Adrenal gland (tissue), 12 donors: ENCODE data around the gene MED27. TPM values are rescaled to one million over a fixed set of nuclear protein-coding genes. Genes with fewer than 3 reads are reported as not detected.

Experiments used
- DNase-seq, 7 donors: peaks; one replicate each; pipeline ENCODE4 v3.0.0-alpha.2; 2019 to 2020
- H3K27ac ChIP-seq, 5 donors: fragments of 200-600 bp; sonication (generic) in 4 of 5; 1 replicate in 3 of 5; 2 replicates in 2 of 5; pipeline versions ENCODE4 v1.5.1 to v1.8.0; 2016 to 2020; ENCODE audit warnings: mild to moderate bottlenecking in 1 of 5
- H3K27me3 ChIP-seq: fragments of 200-600 bp; 2 replicates; pipeline ENCODE4 v1.8.0; 2021
- H3K36me3 ChIP-seq, 2 donors: fragments of 200-600 bp; replicated peaks in 1 of 2; 1 replicate in 1 of 2; 2 replicates in 1 of 2; pipeline versions ENCODE4 v1.5.1 to v1.8.0; 2018 to 2022
- H3K4me1 ChIP-seq, 2 donors: fragments of 200-600 bp; replicated peaks in 1 of 2; 1 replicate in 1 of 2; 2 replicates in 1 of 2; pipeline versions ENCODE4 v1.5.1 to v1.8.0; 2018 to 2021
- H3K4me3 ChIP-seq, 4 donors: fragments of 200-600 bp; sonication (generic) in 3 of 4; one replicate each; pipeline ENCODE4 v1.5.1; 2016 to 2018
- H3K9me3 ChIP-seq, 3 donors: fragments of 200-600 bp; sonication (generic) in 1 of 3; replicated peaks in 1 of 3; 1 replicate in 2 of 3; 2 replicates in 1 of 3; pipeline versions ENCODE4 v1.5.1 to v1.8.0; 2016 to 2021
- POLR2A ChIP-seq, 2 donors: fragments of 450-650 bp; IDR thresholded peaks; one replicate each; pipeline ENCODE4 v1.6.1; 2017; ENCODE audit warnings: antibody characterized with exemption in 2 of 2, mild to moderate bottlenecking in 2 of 2, moderate library complexity in 1 of 2
- WGBS, 4 donors: extraction: QIAGEN DNeasy Blood & Tissue Kit in 2 of 4; methylation state at CpG; one replicate each; pipeline versions ENCODE4 v1.1.5 to v1.1.7; 2013 to 2017; 5-methylcytosine and 5-hydroxymethylcytosine counted together
- intact Hi-C, 2 donors: fragments of 100-400 bp; cut with DNase I; formaldehyde crosslinking; loops; one replicate each; pipeline versions ENCODE4 v1.14.1 to v1.15.0; 2022 to 2023
- polyA plus RNA-seq, 3 donors: library from polyadenylated mRNA; stranded (reverse); fragments of 200-250 nt in 2 of 3; fragments of 350-450 nt in 1 of 3; fragmentation: Illumina TruSeq in 1 of 3; extraction: RNeasy Lipid Tissue Mini Kit (QIAGEN cat#74804) in 1 of 3; gene quantifications; one replicate each; pipeline ENCODE4 v1.2.3, GENCODE V29; 2013 to 2014
- total RNA-seq, 9 donors: library from RNA; depleted of rRNA in 4 of 9; stranded (reverse); fragments of >200 nt in 4 of 9; fragments of 120-200 nt in 1 of 9; fragmentation: NEBNext Ultra II Directional in 1 of 9; extraction: Animal tissue kit (Norgen Biotek cat#: 25700) in 1 of 9; gene quantifications; one replicate each; pipeline versions ENCODE4 v1.1.0 to v1.2.4, GENCODE V29; 2013 to 2023
- TF ChIP-seq, protein P1 (sequence below), 6 experiments: fragments of 450-650 bp in 4 of 6; fragments of 200-600 bp in 2 of 6; sonication (generic) in 1 of 6; IDR thresholded peaks; 1 replicate in 5 of 6; 2 replicates in 1 of 6; pipeline versions ENCODE4 v1.5.1 to v1.8.0; 2016 to 2021; ENCODE audit warnings: antibody characterized with exemption in 6 of 6, mild to moderate bottlenecking in 2 of 6, moderate library complexity in 1 of 6
- donor health status: healthy with polysubstance abuse.
- donor health status: Bipolar disorder and iron deficiency.
- donor health status: DM: yes; HTN: yes; CAD: no.
- donor health status: DM: no; HTN: no; CAD: no.
- donor health status: DM: no; HTN: no; CAD: no.
- donor health status: DM: yes; HTN: yes; CAD: no.

The MED27 gene
- total and polyA plus RNA-seq, 12 donors: 12.2 to 37.4 (median 15.9) TPM

DNA sequence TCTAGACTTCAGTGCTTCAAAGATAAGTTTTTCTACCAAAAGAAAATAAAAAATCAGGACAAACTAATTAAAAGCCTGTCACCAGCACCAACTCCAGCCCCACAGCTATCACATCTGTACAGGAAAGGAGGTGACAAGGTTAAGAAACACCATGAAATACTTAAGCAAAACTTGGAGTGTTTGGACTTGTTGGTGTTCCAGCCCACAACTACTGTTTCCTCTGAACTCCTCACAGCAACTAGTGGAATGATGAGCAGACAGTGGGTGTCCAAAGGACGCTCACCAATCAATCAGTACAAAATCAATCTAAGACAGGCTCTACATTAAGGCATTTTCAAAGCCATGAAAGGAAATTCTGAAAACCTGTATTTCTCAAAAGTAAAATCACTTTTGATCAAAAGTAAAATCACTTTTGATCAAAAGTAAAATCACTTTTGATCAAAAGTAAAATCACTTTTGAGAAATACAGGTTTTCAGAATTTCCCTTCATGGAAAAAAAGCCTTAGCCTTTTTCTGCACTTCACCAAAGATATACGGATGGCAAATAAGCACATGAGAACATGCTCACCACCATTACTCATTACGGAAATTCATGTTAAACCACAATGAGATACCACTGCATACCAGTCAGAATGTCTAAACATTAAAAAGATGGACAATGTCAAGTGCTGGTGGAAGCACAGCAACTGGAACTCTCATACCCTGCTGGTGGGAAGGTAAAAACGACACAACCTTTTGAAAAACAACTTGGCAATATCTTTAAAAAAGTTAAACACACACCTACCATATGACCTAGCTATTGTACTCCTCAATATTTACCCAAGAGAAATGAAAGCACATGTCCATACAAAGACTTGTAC, 79.7 kb downstream of the MED27 start:
- H3K9me3 ChIP-seq: no peaks in the 10 kb centered on the region
- peaks cover 12 to 32% of the 10 kb centered on the region in 2 donors for H3K4me1 ChIP-seq
- H3K36me3 ChIP-seq: no peaks in the 10 kb centered on the region
- no peak overlapping the region for H3K27ac ChIP-seq
- no peak for DNase-seq
- no peaks in the 10 kb centered on the region for H3K27me3 ChIP-seq
- intact Hi-C loops: no loop called here
- H3K4me3 ChIP-seq: no peak overlapping the region
- TF ChIP-seq POLR2A (IDR thresholded peaks at IDR 0.05): no peak
- TF ChIP-seq, protein P1, sequence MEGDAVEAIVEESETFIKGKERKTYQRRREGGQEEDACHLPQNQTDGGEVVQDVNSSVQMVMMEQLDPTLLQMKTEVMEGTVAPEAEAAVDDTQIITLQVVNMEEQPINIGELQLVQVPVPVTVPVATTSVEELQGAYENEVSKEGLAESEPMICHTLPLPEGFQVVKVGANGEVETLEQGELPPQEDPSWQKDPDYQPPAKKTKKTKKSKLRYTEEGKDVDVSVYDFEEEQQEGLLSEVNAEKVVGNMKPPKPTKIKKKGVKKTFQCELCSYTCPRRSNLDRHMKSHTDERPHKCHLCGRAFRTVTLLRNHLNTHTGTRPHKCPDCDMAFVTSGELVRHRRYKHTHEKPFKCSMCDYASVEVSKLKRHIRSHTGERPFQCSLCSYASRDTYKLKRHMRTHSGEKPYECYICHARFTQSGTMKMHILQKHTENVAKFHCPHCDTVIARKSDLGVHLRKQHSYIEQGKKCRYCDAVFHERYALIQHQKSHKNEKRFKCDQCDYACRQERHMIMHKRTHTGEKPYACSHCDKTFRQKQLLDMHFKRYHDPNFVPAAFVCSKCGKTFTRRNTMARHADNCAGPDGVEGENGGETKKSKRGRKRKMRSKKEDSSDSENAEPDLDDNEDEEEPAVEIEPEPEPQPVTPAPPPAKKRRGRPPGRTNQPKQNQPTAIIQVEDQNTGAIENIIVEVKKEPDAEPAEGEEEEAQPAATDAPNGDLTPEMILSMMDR (IDR thresholded peaks at IDR 0.05): no peak
- WGBS, 4 donors: 88 to 95% (median 93%) methylated on average over 4 of the region's 4 CpGs

DNA sequence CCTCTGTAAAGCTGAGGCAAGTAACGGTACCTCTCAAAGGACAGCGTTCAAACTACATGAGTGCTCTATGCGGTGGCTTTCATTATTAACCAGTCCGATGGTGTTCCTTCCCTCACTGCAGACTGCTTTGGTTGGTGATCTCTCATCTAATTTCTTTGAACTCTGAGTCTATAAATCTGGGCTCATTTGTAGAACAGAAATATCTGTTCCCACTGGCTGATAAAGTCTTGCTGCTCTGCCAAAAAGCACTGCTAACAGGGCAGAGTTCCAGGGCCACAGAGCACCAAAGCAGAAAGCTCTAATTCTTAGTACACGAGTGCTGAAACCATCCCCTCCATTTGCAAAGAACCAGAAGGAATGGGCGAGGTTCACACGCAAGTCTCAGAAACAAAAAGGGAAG, 81.9 kb downstream of the MED27 start:
- Histone ChIP-seq H3K36me3 (no peaks in the 10 kb centered on the region), H3K27ac (no peak overlapping the region), H3K4me3 (peak overlapping the region in 1 of 4 donors; percentile 12), H3K4me1 (peaks cover 12 to 32% of the 10 kb centered on the region in 2 donors), H3K27me3 (no peaks in the 10 kb centered on the region), H3K9me3 (no peaks in the 10 kb centered on the region)
- WGBS, 4 donors: 25 to 37% (median 33%) methylated on average over 7 of the region's 7 CpGs
- TF ChIP-seq, protein P1 (IDR thresholded peaks at IDR 0.05): no peak
- no peak for TF ChIP-seq POLR2A (IDR thresholded peaks at IDR 0.05)
- peak; percentile 55 to 86 (median 74) for DNase-seq
- intact Hi-C loops: no loop called here

DNA sequence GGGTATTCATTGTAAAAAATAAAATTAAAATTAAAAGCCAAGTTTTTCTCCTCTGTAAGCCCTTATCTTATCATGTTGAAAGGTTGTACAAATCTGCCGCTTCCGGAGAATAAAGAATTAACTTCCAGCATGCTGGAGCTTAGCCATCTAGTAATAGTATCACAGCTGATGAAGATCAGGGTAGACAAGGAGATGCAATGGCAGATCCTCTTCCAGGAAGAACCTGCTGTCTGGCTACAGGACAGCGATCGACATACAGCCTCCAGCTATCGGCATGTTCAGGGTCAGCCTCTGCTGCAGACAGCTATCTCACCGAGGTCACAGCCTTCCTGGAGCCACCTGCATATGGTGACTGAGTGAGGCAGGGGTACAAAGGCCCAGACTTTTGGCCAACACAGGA, 82.6 kb downstream of the MED27 start:
- no peak for TF ChIP-seq POLR2A (IDR thresholded peaks at IDR 0.05)
- TF ChIP-seq, protein P1 (IDR thresholded peaks at IDR 0.05): no peak
- Histone ChIP-seq H3K27me3 (no peaks in the 10 kb centered on the region), H3K27ac (no peak overlapping the region), H3K36me3 (no peaks in the 10 kb centered on the region), H3K4me1 (peaks cover 12 to 32% of the 10 kb centered on the region in 2 donors), H3K4me3 (peak overlapping the region in 1 of 4 donors; percentile 12), H3K9me3 (no peaks in the 10 kb centered on the region)
- intact Hi-C loops: no loop called here
- 27 to 50% (median 38%) methylated on average over 6 of the region's 6 CpGs for WGBS, 4 donors
- peak in 3 of 7 donors; percentile 6 to 19 (median 12) for DNase-seq

DNA sequence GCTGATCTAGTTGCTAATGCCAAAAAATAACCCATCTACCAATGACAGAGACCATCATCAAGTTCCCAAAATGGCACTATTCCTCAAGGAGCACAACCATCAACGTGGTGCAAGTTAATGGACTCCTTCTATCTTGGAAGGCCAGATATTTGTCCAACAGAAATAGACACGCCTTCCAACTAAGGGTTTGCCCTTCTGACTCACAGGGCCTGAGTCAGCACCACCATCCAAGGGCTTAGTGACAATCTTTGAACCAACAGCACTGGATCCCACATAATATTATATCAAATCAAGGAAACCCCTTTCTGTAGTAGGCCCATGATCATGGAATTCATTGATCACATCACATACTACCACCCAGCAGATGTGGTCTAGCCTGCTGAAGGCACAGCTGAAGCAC, 84.3 kb downstream of the MED27 start:
- DNase-seq: peak in 4 of 7 donors; percentile 19 to 32 (median 24)
- 50 to 74% (median 61%) methylated on average over 2 of the region's 2 CpGs for WGBS, 4 donors
- intact Hi-C loops: no loop called here

More for the DNA sequence above, 84.3 kb downstream of the MED27 start:
- Histone ChIP-seq H3K27me3 (no peaks in the 10 kb centered on the region), H3K27ac (no peak overlapping the region), H3K9me3 (no peaks in the 10 kb centered on the region), H3K4me1 (peaks cover 12 to 32% of the 10 kb centered on the region in 2 donors), H3K4me3 (no peak overlapping the region), H3K36me3 (no peaks in the 10 kb centered on the region)
- TF ChIP-seq POLR2A (IDR thresholded peaks at IDR 0.05): no peak
- TF ChIP-seq, protein P1 (IDR thresholded peaks at IDR 0.05): no peak
